A673 (cell line): ENCODE measurements around the gene YWHAH. TPM values are rescaled to one million over a fixed set of nuclear protein-coding genes. Genes with fewer than 3 reads are reported as not detected.

Source experiments
- BruUV-seq: library from RNA; stranded (reverse); fragments of 400-500 nt; replicated peaks from 2 replicates; lab custom pipeline; 2021; lab: Mats Ljungman, UMichigan
- CTCF ChIA-PET: fragments of 300-600 bp; sonication (Branson Sonifier 250); formaldehyde crosslinking; loops from one replicate; lab custom pipeline; 2022; ENCODE audit warnings: antibody characterized with exemption; lab: Charles Lee
- POLR2A ChIA-PET: fragments of 300-600 bp; sonication (Branson Sonifier 250); formaldehyde crosslinking; loops from one replicate; lab custom pipeline; 2022; ENCODE audit warnings: antibody characterized with exemption; ENCODE audit not compliant: low non-redundant PET; lab: Charles Lee
- DNase-seq: peaks from one replicate; pipeline ENCODE4 v3.0.0-alpha.2; 2015; ENCODE audit warnings: low spot score
- H3K27ac ChIP-seq: fragments of 200-600 bp; sonication (generic); 2 replicates; pipeline ENCODE4 v1.5.1; 2016; ENCODE audit warnings: mixed run types, low read depth, mild to moderate bottlenecking, mixed read lengths, antibody characterized with exemption, low read length; ENCODE audit not compliant: poor library complexity, severe bottlenecking
- H3K27me3 ChIP-seq: fragments of 200-600 bp; sonication (generic); replicated peaks from 2 replicates; pipeline ENCODE4 v1.6.1; 2017; ENCODE audit warnings: mixed run types, low read depth, mild to moderate bottlenecking, mixed read lengths, antibody characterized with exemption, low read length; ENCODE audit not compliant: insufficient read depth, poor library complexity
- H3K36me3 ChIP-seq: fragments of 200-600 bp; sonication (generic); 2 replicates; pipeline ENCODE4 v1.6.1; 2016; ENCODE audit warnings: mixed run types, mild to moderate bottlenecking, mixed read lengths, antibody characterized with exemption, low read length; ENCODE audit not compliant: insufficient read depth, poor library complexity, severe bottlenecking
- H3K4me1 ChIP-seq: fragments of 200-600 bp; sonication (generic); 2 replicates; pipeline ENCODE4 v1.6.1; 2017; ENCODE audit warnings: mixed run types, mild to moderate bottlenecking, mixed read lengths, antibody characterized with exemption, low read length; ENCODE audit not compliant: insufficient read depth, poor library complexity, severe bottlenecking
- H3K4me3 ChIP-seq: fragments of 200-600 bp; sonication (generic); 2 replicates; pipeline ENCODE4 v1.5.1; 2016; ENCODE audit warnings: low read depth, mixed run types, mild to moderate bottlenecking, mixed read lengths, low read length; ENCODE audit not compliant: poor library complexity, severe bottlenecking
- H3K9me3 ChIP-seq: fragments of 200-600 bp; sonication (generic); 2 replicates; pipeline ENCODE4 v1.6.1; 2016; ENCODE audit warnings: mixed run types, low read depth, mild to moderate bottlenecking, mixed read lengths, antibody characterized with exemption, low read length; ENCODE audit not compliant: poor library complexity, severe bottlenecking
- CTCF ChIP-seq: fragments of 300-800, 200-600 bp; sonication (generic); conservative IDR thresholded peaks from 2 replicates; pipeline ENCODE4 v1.5.1; 2017; ENCODE audit warnings: low read depth, mild to moderate bottlenecking, antibody characterized with exemption, low read length, moderate library complexity, mixed read lengths
- EZH2 ChIP-seq: fragments of 200-600 bp; sonication (generic); IDR thresholded peaks from 2 replicates; pipeline ENCODE4 v1.6.1; 2017; ENCODE audit warnings: borderline replicate concordance, low read depth, mild to moderate bottlenecking, mixed read lengths, antibody characterized with exemption, low read length; ENCODE audit not compliant: poor library complexity, severe bottlenecking
- intact Hi-C: fragments of 100-400 bp; cut with micrococcal nuclease; formaldehyde crosslinking; loops from one replicate; pipeline ENCODE4 v1.10.0; 2022; ENCODE audit not compliant: unreplicated experiment
- total RNA-seq: library from RNA; stranded (reverse); gene quantifications from 2 replicates; pipeline ENCODE4 v1.2.3, GENCODE V29; 2021

Gene YWHAH
- total RNA-seq, 1 experiment from 2014 or later = 177 TPM

GRCh38 chr22:31906086-31906485 is 38.2 kb upstream of the YWHAH start:
- Histone ChIP-seq H3K9me3 (no peaks in the 10 kb centered on the region), H3K36me3 (no peaks in the 10 kb centered on the region), H3K4me3 (no peak overlapping the region), H3K27me3 (no peaks in the 10 kb centered on the region), H3K4me1 (no peaks in the 10 kb centered on the region), H3K27ac (no peak overlapping the region)
- no peak for DNase-seq
- ChIA-PET POLR2A (no interaction called here), CTCF (no interaction called here)
- BruUV-seq = no TSS peak
- TF ChIP-seq CTCF = no peak
- TF ChIP-seq EZH2 = no peak
- intact Hi-C loops = no loop called here

DNA sequence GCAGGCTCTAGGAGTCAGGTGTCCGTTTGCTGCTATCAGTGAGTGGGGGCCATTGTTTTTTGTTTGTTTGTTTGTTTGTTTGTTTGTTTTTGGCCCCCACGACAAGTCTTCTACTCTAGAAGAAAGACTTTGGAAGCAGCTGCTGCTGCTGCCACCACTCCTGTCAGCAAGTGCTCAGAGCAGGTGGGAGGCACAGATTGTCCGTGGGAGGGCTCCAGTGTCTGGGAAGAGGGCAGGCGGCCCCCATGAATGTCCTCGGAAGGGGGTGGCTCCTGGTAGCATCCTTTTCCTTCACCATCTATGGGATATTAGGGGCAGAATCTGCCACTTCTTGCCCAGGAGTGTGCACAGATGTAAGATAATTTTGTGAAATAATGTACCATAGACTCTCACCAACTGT is 37.8 kb upstream of the YWHAH start:
- no peak for DNase-seq
- POLR2A ChIA-PET = no interaction called here

DNA sequence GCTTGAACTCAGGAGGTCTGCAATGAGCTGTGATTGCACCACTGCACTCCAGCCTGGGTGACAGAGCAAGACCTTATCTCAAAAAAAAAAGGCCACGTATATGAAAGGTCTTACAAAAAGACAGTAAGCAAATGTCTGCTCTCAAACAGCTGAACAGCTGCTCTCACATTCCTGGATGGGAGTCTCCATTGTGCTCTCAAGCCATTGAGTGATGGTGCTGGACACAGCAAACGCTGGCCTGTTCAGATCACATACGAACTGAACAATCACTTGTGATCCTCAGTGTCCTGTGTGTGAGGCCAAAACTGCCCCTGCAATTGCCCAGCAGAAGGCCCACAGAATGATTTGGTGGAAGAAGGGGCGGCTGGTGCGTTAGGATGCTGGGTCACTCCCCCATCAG is 34.4 kb upstream of the YWHAH start:
- ChIA-PET POLR2A (interaction anchor here (0.5 kb wide), 1 partner anchor 589 kb away, joined by 5 read pairs; no protein-coding TSS in a partner anchor), CTCF (no interaction called here)
- Histone ChIP-seq H3K4me1 (no peaks in the 10 kb centered on the region), H3K27ac (no peak overlapping the region), H3K27me3 (no peaks in the 10 kb centered on the region), H3K4me3 (no peak overlapping the region), H3K9me3 (no peaks in the 10 kb centered on the region), H3K36me3 (no peaks in the 10 kb centered on the region)
- TF ChIP-seq EZH2 (no peak), CTCF (no peak)
- no TSS peak for BruUV-seq
- intact Hi-C loops = no loop called here
- DNase-seq = no peak

More for the DNA sequence above, 37.8 kb upstream of the YWHAH start:
- CTCF ChIA-PET = no interaction called here
- BruUV-seq = no TSS peak
- intact Hi-C loops = no loop called here
- H3K27me3 ChIP-seq = no peaks in the 10 kb centered on the region
- no peaks in the 10 kb centered on the region for H3K36me3 ChIP-seq
- H3K4me1 ChIP-seq = no peaks in the 10 kb centered on the region
- TF ChIP-seq CTCF = no peak
- no peak for TF ChIP-seq EZH2
- no peak overlapping the region for H3K4me3 ChIP-seq
- H3K27ac ChIP-seq = no peak overlapping the region
- H3K9me3 ChIP-seq = no peaks in the 10 kb centered on the region
